Astrocyte of the spinal cord (primary cell): ENCODE results near the gene MTHFSD.

ENCODE experiments used
- DNase-seq: peaks from one replicate; pipeline ENCODE4 v3.0.0; 2011; ENCODE audit warnings: low read depth, low spot score
- H3K4me3 ChIP-seq: 2 replicates; pipeline ENCODE4 v1.5.1; 2011; ENCODE audit warnings: low read depth, mild to moderate bottlenecking, low read length, moderate library complexity
- in situ Hi-C: cut with HindIII; loops from 2 replicates; pipeline ENCODE4 v1.10.0; 2017; ENCODE audit warnings: low sequenced_read_pairs
- TF ChIP-seq, protein P1 (sequence below): IDR thresholded peaks from 2 replicates; pipeline ENCODE4 v1.5.1; 2012; ENCODE audit warnings: low read depth, mild to moderate bottlenecking, low read length, inconsistent platforms

MTHFSD gene

DNA sequence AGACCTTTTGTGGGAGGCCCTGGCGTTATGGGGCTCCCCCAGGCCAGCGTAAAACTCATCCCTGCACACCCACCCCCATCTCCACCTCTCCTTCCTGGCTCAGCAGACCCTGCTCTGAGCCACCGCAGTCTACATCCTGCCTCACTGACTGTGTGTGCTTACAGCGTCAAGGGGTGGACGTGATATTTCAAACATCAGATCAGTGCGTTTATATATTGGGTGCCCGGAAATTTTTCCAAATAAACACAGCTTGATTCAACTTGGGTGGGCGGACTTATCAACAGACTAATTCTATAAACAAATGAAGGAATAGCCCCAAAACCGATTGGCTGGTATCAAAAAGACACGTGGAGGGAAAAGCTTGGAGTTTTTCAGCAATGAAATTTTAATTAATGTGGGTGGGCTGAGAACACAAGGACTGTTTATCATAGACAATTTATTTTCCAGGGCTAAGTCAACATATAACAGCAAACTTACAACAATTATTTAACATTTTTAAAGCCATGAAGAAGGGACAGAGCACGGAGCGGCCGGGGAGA lies 23.1 kb upstream of the MTHFSD start, which contains the start of gene FOXL1:
Gene FOXL1, plus strand, starts transcription at position 489 of the 539 bp plus-strand sequence. CDS start 175 bp downstream, outside the sequence.
- TF ChIP-seq, protein P1, sequence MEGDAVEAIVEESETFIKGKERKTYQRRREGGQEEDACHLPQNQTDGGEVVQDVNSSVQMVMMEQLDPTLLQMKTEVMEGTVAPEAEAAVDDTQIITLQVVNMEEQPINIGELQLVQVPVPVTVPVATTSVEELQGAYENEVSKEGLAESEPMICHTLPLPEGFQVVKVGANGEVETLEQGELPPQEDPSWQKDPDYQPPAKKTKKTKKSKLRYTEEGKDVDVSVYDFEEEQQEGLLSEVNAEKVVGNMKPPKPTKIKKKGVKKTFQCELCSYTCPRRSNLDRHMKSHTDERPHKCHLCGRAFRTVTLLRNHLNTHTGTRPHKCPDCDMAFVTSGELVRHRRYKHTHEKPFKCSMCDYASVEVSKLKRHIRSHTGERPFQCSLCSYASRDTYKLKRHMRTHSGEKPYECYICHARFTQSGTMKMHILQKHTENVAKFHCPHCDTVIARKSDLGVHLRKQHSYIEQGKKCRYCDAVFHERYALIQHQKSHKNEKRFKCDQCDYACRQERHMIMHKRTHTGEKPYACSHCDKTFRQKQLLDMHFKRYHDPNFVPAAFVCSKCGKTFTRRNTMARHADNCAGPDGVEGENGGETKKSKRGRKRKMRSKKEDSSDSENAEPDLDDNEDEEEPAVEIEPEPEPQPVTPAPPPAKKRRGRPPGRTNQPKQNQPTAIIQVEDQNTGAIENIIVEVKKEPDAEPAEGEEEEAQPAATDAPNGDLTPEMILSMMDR, result no peak
- peak within 1 kb of the TSS; percentile 78 for H3K4me3 ChIP-seq
- peak; percentile 92 for DNase-seq
- in situ Hi-C loops, result no loop called here

DNA sequence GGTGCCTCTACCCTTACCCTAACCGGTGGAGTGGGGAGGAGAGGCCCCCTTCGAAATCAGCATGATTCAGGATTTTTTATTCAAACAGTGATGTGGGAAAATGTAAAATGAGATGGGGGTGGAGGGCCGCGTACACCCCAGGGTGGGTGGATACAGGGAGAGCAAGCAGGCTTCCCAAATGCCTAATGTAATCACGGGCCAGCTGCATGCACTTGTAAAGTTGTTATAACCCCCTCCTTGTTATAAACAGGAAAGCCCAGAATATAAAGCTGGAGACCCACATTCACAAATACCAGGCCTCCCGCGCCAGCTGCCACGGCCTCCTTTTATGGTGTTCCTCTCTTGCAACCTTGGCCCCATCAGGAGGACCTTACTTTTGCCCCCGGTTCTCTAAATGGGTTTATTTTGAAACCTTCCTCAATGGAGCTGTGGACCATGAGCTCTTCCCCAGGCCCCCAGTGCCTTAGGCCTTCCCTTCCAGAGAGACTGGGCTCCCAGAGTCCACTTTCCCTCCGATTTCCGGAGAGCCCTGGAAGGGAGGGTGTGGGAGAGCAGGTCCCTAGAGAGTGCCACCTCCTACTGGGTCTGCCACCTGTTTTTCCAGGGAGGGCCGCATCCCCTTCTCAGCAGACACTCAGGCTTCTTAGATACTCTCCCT lies 22.4 kb upstream of the MTHFSD start:
- TF ChIP-seq, protein P1, result no peak
- in situ Hi-C loops, result no loop called here
- H3K4me3 ChIP-seq, result peak overlapping the region; percentile 78
- peak; percentile 83 for DNase-seq

DNA sequence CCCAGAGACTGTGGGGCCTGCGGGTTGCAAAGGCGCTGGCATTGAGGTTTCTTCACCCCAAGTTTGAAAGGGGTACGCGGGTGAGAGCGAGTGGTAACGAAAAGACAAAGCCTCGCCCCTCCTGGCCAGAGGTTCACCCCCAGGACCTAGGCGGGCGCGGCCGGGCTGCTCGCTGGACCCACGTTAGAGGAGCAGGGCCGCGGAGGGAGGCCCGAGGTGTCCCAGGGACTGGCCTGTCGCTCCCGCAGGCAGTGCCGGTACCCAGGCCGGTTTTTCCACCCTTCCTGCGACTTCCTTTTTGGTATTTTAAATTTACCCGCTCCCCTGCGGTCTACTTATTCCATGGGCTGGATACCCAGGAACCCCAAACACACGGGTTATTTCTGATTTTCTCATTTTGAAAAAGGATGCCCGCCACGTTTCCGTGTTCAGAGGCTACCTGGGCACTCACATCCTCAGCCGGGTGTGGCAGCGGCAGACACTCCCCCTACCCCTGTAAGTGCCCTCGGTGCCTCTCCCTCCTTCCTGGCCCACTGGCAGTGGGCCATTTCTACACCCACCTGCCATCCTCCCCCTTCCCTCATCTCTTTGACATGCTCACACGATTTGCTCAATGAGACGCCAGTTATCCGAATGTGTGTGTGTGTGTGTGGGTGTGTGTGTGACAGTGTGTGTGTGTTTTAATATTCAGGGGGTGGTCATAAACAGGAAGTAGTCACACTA lies 21.7 kb upstream of the MTHFSD start:
- in situ Hi-C loops, result no loop called here
- peak overlapping the region; percentile 78 for H3K4me3 ChIP-seq
- DNase-seq, result no peak
- TF ChIP-seq, protein P1, result no peak

DNA sequence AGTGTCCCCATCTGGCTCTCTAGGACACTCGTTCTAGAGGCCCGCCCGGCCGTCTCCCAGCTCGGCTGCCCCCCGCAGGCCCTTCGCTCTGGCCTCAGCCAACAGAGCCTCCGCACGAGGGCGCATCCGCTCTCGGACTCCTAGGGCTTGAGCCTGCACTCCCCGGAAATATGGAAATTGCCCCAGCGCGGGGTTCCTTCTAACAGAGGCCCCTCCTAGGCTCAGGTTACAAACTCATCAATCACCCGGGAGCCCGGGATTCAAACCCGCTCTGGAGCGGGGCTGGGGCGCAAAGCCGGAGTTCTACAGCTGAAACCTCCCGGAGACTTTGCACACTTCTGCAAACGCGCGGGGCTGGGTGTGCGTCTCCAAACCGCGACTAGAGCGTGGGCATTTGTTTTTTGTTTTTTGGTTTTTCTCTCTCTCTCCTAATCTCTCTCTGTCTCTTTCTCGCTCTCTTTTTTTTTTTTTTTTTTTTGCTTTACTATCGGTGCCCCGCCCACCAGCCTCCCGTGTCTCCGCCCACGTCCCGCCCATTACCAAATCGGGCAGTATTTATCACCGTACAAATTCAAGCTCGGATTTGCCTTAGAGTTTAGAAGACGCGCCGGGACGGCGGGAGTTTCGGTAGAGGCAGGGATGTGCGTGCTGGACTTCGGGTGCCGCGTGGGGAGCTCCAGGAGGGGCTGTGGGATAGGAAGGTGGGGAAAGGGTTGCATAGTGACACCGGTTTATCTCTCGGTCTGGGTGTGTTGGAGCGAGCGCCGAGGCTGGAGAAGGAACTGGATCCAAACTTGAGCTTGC lies 20.9 kb upstream of the MTHFSD start:
- TF ChIP-seq, protein P1, result peak; percentile 79
- H3K4me3 ChIP-seq, result peak overlapping the region; percentile 78
- peak; percentile 99 for DNase-seq
- in situ Hi-C loops, result no loop called here

DNA sequence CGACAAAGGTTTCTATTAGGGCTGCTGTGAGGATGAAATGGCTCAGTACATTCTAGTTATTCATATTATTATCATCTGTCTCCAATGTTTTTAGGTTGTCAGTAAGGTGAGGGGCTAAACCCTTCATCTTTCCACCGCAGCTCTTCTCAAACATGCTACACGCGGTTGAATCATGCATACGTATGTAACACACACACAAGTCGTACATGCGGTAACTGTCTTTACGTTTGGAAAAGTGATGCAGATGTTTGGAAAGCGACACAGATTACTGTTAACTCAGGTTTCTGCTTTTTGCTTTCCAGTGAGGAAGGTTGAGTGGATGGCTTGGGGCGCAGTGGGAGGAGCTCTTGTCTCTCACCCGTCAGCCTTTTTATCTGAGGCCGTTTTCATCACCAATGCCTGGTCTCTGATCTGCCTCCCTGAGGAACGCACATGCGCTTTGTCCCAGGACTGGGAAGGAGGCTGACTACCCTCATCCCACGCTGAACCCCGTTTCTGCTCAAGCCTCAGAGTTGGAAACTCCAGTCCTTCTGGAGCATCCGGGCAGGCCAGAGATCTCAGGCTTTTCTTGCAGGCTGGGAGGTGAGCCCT lies 20.2 kb upstream of the MTHFSD start:
- TF ChIP-seq, protein P1, result no peak
- DNase-seq, result no peak
- peak overlapping the region; percentile 78 for H3K4me3 ChIP-seq
- in situ Hi-C loops, result no loop called here

DNA sequence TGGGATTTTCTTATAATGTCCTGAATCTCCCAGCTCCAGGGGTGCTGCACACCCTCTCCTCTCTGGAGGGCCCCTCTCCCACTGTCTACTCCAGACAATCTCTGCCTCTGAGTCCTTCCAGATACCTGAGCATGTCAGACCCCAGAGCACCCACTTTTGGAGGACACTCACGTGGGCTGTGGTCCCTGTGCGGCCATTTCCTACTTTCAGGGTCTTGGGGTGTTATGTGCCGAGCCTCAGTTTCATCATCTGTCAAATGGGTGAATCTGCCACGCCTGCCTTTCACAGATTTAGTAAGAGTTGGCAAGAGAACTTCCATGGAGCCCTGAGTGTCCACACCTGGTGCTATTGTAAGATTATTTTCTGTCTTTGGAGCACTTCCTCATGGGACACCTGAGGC lies 19.6 kb upstream of the MTHFSD start:
- TF ChIP-seq, protein P1, result no peak
- H3K4me3 ChIP-seq, result no peak overlapping the region
- no peak for DNase-seq
- in situ Hi-C loops, result loop anchor here (25.0 kb wide), 1 partner anchor 488 kb away; no protein-coding TSS in a partner anchor
